AG10803 (cell line): Measurements from ENCODE around the gene KIF18B.

Experiments used
- DNase-seq: peaks from one replicate; pipeline ENCODE4 v3.0.0; 2010; ENCODE audit warnings: low read depth
- H3K4me3 ChIP-seq: 2 replicates; pipeline ENCODE4 v1.5.1; 2011; ENCODE audit warnings: mild to moderate bottlenecking, low read length, control low read depth
- CTCF ChIP-seq: conservative IDR thresholded peaks from 2 replicates; pipeline ENCODE4 v1.5.1; 2011; ENCODE audit warnings: mild to moderate bottlenecking, low read length, control low read depth, inconsistent platforms

KIF18B gene

GRCh38 chr17:44977814-44978550 lies 30.4 kb upstream of the KIF18B start:
- no peak overlapping the region for H3K4me3 ChIP-seq
- no peak for TF ChIP-seq CTCF
- DNase-seq: no peak

- H3K4me3 ChIP-seq: no peak overlapping the region
- no peak for DNase-seq
- no peak for TF ChIP-seq CTCF
Measured at GRCh38 chr17:44977065-44977464, 29.5 kb upstream of the KIF18B start.

GRCh38 chr17:44976206-44976605 lies 28.6 kb upstream of the KIF18B start:
- no peak for DNase-seq
- no peak for TF ChIP-seq CTCF
- no peak overlapping the region for H3K4me3 ChIP-seq

GRCh38 chr17:44972953-44973352 lies 25.4 kb upstream of the KIF18B start:
- no peak for TF ChIP-seq CTCF
- DNase-seq: peak; percentile 49
- no peak overlapping the region for H3K4me3 ChIP-seq

- peak; percentile 37 for DNase-seq
- no peak overlapping the region for H3K4me3 ChIP-seq
- no peak for TF ChIP-seq CTCF
Measured at GRCh38 chr17:44971776-44972483, 24.4 kb upstream of the KIF18B start.

- DNase-seq: peak; percentile 15
- no peak for TF ChIP-seq CTCF
Measured at GRCh38 chr17:44970136-44970741, 22.7 kb upstream of the KIF18B start.

More at GRCh38 chr17:44970136-44970741, 22.7 kb upstream of the KIF18B start:
- H3K4me3 ChIP-seq: peak overlapping the region; percentile 59
